ENCODE results near the gene WNK1.
"Not testable (repeated sequence)": the region's sequence is repeated elsewhere in the genome, so short reads cannot be mapped to it uniquely, and the experiment has no call there.

The WNK1 gene

GRCh38 chr12:740921-741320 lies 11.5 kb upstream of the WNK1 start:
- no peak for DNase-seq (ENCODE audit: low read depth in 2 of 3, low spot score in 2 of 3)

- DNase-seq (ENCODE audit: low read depth in 2 of 3, low spot score in 2 of 3), result no peak
These were observed 2.6 kb upstream of the WNK1 start for GRCh38 chr12:749751-750270.

GRCh38 chr12:750366-751191 lies 1.8 kb upstream of the WNK1 start:
- DNase-seq (ENCODE audit: low read depth in 2 of 3, low spot score in 2 of 3), result no peak

- peak; percentile 72 to 81 (median 80) for DNase-seq (ENCODE audit: low read depth in 2 of 3, low spot score in 2 of 3)
These were observed 984 bp upstream of the WNK1 start for GRCh38 chr12:751192-751998.

- DNase-seq (ENCODE audit: low read depth in 2 of 3, low spot score in 2 of 3), result peak in 1 of 3 experiments; percentile 21
These were observed 574 bp downstream of the WNK1 start for GRCh38 chr12:752695-753610.

- peak in 2 of 3 experiments; percentile 14 to 31 for DNase-seq (ENCODE audit: low read depth in 2 of 3, low spot score in 2 of 3)
These were observed 1.5 kb downstream of the WNK1 start for GRCh38 chr12:753611-754472.

GRCh38 chr12:754473-754820 lies 2.1 kb downstream of the WNK1 start:
- no peak for DNase-seq (ENCODE audit: low read depth in 2 of 3, low spot score in 2 of 3)

- DNase-seq (ENCODE audit: low read depth in 2 of 3, low spot score in 2 of 3), result no peak
These were observed 2.6 kb downstream of the WNK1 start for GRCh38 chr12:754851-755562.

- DNase-seq (ENCODE audit: low read depth in 2 of 3, low spot score in 2 of 3), result no peak
These were observed 7.2 kb downstream of the WNK1 start for GRCh38 chr12:759628-760027.

- no peak for DNase-seq (ENCODE audit: low read depth in 2 of 3, low spot score in 2 of 3)
These were observed 8.9 kb downstream of the WNK1 start for GRCh38 chr12:761256-761655.

GRCh38 chr12:765840-766239 lies 13.5 kb downstream of the WNK1 start:
- DNase-seq (ENCODE audit: low read depth in 2 of 3, low spot score in 2 of 3), result no peak

GRCh38 chr12:768434-768833 lies 16.1 kb downstream of the WNK1 start:
- DNase-seq (ENCODE audit: low read depth in 2 of 3, low spot score in 2 of 3), result no peak

- DNase-seq (ENCODE audit: low read depth in 2 of 3, low spot score in 2 of 3), result no peak
These were observed 18.1 kb downstream of the WNK1 start for GRCh38 chr12:770479-770878.

GRCh38 chr12:772056-772697 lies 19.8 kb downstream of the WNK1 start:
- no peak for DNase-seq (ENCODE audit: low read depth in 2 of 3, low spot score in 2 of 3)

- DNase-seq (ENCODE audit: low read depth in 2 of 3, low spot score in 2 of 3), result no peak
These were observed 21.8 kb downstream of the WNK1 start for GRCh38 chr12:774051-774614.

- DNase-seq (ENCODE audit: low read depth in 2 of 3, low spot score in 2 of 3), result not testable (repeated sequence)
These were observed 23.8 kb downstream of the WNK1 start for GRCh38 chr12:775973-776771.

GRCh38 chr12:776772-777373 lies 24.5 kb downstream of the WNK1 start:
- not testable (repeated sequence) for DNase-seq (ENCODE audit: low read depth in 2 of 3, low spot score in 2 of 3)

Measured in activated CD8-positive, alpha-beta memory T cell treated with anti-CD3 and anti-CD28 coated beads for 48 hours (primary cell).